B cell (primary cell): ENCODE measurements around the gene ZRSR2. TPM values are rescaled to one million over a fixed set of nuclear protein-coding genes. Genes with fewer than 3 reads are reported as not detected.

Experiments
- ATAC-seq: fragments of 200-7000 bp; cut with Tn5 transposase; one replicate; pipeline ENCODE4 v1.10.0; 2021; ENCODE audit warnings: low read depth, mild to moderate bottlenecking, moderate number of reproducible peaks, moderate library complexity
- CTCF ChIA-PET: fragments of 350-600 bp; sonication (Branson Sonifier 250); formaldehyde crosslinking; loops from one replicate; lab custom pipeline; 2021; ENCODE audit warnings: antibody characterized with exemption, inconsistent platforms; lab: Charles Lee
- POLR2A ChIA-PET: fragments of 350-600 bp; sonication (Branson Sonifier 250); formaldehyde crosslinking; loops from one replicate; lab custom pipeline; 2021; ENCODE audit warnings: antibody characterized with exemption; lab: Charles Lee
- DNase-seq: peaks from one replicate; pipeline ENCODE4 v3.0.0; 2013
- H2AFZ ChIP-seq: 2 replicates; pipeline ENCODE4 v1.6.1; 2012; ENCODE audit warnings: mild to moderate bottlenecking, low read depth, low read length; ENCODE audit not compliant: insufficient read depth, poor library complexity, severe bottlenecking
- H3K27ac ChIP-seq, 2 donors: 1 replicate in 1 of 2; 2 replicates in 1 of 2; pipeline ENCODE4 v1.5.1; 2012 to 2013; ENCODE audit warnings: low read length in 2 of 2, mild to moderate bottlenecking in 2 of 2, moderate library complexity in 1 of 2
- H3K27me3 ChIP-seq, 4 experiments: fragments of 200-600 bp in 1 of 4; sonication (generic) in 1 of 4; replicated peaks in 1 of 4; 1 replicate in 2 of 4; 2 replicates in 2 of 4; pipeline versions ENCODE4 v1.6.1 to v1.7.0; 2013 to 2016; ENCODE audit warnings: low read length in 3 of 4, mild to moderate bottlenecking in 2 of 4, mixed read lengths in 1 of 4, moderate library complexity in 1 of 4; ENCODE audit not compliant: insufficient read depth in 4 of 4, control insufficient read depth in 3 of 4; ENCODE audit errors: control extremely low read depth in 1 of 4
- H3K36me3 ChIP-seq, 2 experiments: replicated peaks in 1 of 2; 1 replicate in 1 of 2; 2 replicates in 1 of 2; pipeline versions ENCODE4 v1.6.1 to v1.7.1; 2013; ENCODE audit warnings: low read length in 1 of 2; ENCODE audit not compliant: insufficient read depth in 2 of 2, control insufficient read depth in 1 of 2; ENCODE audit errors: control extremely low read depth in 1 of 2, extremely low read depth in 1 of 2
- H3K4me1 ChIP-seq, 2 donors: fragments of 200-600 bp in 1 of 2; sonication (generic) in 1 of 2; 1 replicate in 1 of 2; 2 replicates in 1 of 2; pipeline versions ENCODE4 v1.5.1 to v1.6.1; 2013 to 2017; ENCODE audit warnings: low read length in 2 of 2; ENCODE audit not compliant: control insufficient read depth in 2 of 2, insufficient read depth in 2 of 2
- H3K4me2 ChIP-seq: replicated peaks from 2 replicates; pipeline ENCODE3; 2012; ENCODE audit warnings: mild to moderate bottlenecking, low read depth, low read length; ENCODE audit not compliant: poor library complexity, severe bottlenecking
- H3K4me3 ChIP-seq, 5 experiments: fragments of 200-600 bp in 1 of 5; sonication (generic) in 1 of 5; 1 replicate in 3 of 5; 2 replicates in 2 of 5; pipeline versions ENCODE4 v1.5.1 to v1.7.0; 2011 to 2016; ENCODE audit warnings: low read length in 4 of 5, mild to moderate bottlenecking in 4 of 5, low read depth in 2 of 5, control low read depth in 1 of 5, moderate library complexity in 1 of 5; ENCODE audit not compliant: insufficient read depth in 1 of 5; ENCODE audit errors: control extremely low read depth in 1 of 5, extremely low read depth in 1 of 5
- H3K79me2 ChIP-seq: fragments of 200-600 bp; sonication (generic); one replicate; pipeline ENCODE4 v1.6.0; 2016; ENCODE audit warnings: low read length; ENCODE audit not compliant: control insufficient read depth, insufficient read depth
- H3K9ac ChIP-seq: fragments of 200-600 bp; sonication (generic); 2 replicates; pipeline ENCODE4 v1.6.1; 2017; ENCODE audit warnings: mild to moderate bottlenecking, low read length, moderate library complexity
- H3K9me3 ChIP-seq, 3 donors: one replicate each; pipeline versions ENCODE4 v1.6.1 to v1.7.1; 2013; ENCODE audit warnings: low read length in 2 of 3; ENCODE audit not compliant: control insufficient read depth in 2 of 3, insufficient read depth in 1 of 3; ENCODE audit errors: control extremely low read depth in 1 of 3
- H4K20me1 ChIP-seq: 2 replicates; pipeline ENCODE4 v1.6.0; 2012; ENCODE audit warnings: mild to moderate bottlenecking, low read length; ENCODE audit not compliant: insufficient read depth, control insufficient read depth, poor library complexity, severe bottlenecking
- H3K27ac Mint-ChIP-seq: one replicate; pipeline ENCODE4 v1.8.0; 2021; ENCODE audit warnings: mixed read lengths
- H3K27me3 Mint-ChIP-seq: one replicate; pipeline ENCODE4 v1.8.0; 2021; ENCODE audit warnings: mixed read lengths
- H3K4me1 Mint-ChIP-seq: one replicate; pipeline ENCODE4 v1.8.0; 2021; ENCODE audit warnings: mixed read lengths
- H3K4me3 Mint-ChIP-seq: one replicate; pipeline ENCODE4 v1.8.0; 2021; ENCODE audit warnings: mixed read lengths
- H3K9me3 Mint-ChIP-seq: one replicate; pipeline ENCODE4 v1.8.0; 2022; ENCODE audit warnings: mixed read lengths; ENCODE audit not compliant: insufficient read depth
- CTCF ChIP-seq: fragments of 200-600 bp; IDR thresholded peaks from one replicate; pipeline ENCODE4 v1.8.0; 2022; ENCODE audit warnings: antibody characterized with exemption, mild to moderate bottlenecking
- EZH2 ChIP-seq: IDR thresholded peaks from 2 replicates; pipeline ENCODE4 v1.6.1; 2012; ENCODE audit warnings: borderline replicate concordance, low read depth, mild to moderate bottlenecking, moderate library complexity, low read length; ENCODE audit not compliant: insufficient read depth, poor library complexity, severe bottlenecking
- WGBS: methylation state at CpG from one replicate; pipeline ENCODE4 v1.1.5; 2013; ENCODE audit warnings: missing lambda C conversion rate; ENCODE audit not compliant: insufficient coverage; 5-methylcytosine and 5-hydroxymethylcytosine counted together
- intact Hi-C: fragments of 100-400 bp; cut with micrococcal nuclease; formaldehyde crosslinking; loops from one replicate; pipeline ENCODE4 v1.10.0; 2022
- polyA plus RNA-seq: library from polyadenylated mRNA; depleted of rRNA; stranded (reverse); fragments of >200 nt; gene quantifications from 2 replicates; pipeline ENCODE4 v1.2.3, GENCODE V29; 2012
- total RNA-seq, 2 donors: library from RNA; stranded (reverse); fragments of 120-200 nt in 1 of 2; gene quantifications; 1 replicate in 1 of 2; 2 replicates in 1 of 2; pipeline versions ENCODE4 v1.2.3 to v1.2.4, GENCODE V29; 2013 to 2022

ZRSR2 gene
- total and polyA plus RNA-seq, 2 donors (not counting 1 experiment from before 2014, with no cell fraction given): 27.8 to 28.6 TPM

- ChIA-PET POLR2A (interaction anchor here (1.0 to 1.5 kb wide), 7 partner anchors 48 to 118 kb away, joined by 3 to 13 read pairs (median 4); partner anchors contain the start of gene CA5B), CTCF (interaction anchor here (0.7 to 1.6 kb wide), 7 partner anchors 47 to 265 kb away, joined by 3 to 5 read pairs (median 4); no protein-coding TSS in a partner anchor)
- Mint-ChIP-seq H3K27ac (peak overlapping the region; percentile 99), H3K4me3 (peak overlapping the region; percentile 97), H3K27me3 (no peaks in the 10 kb centered on the region), H3K4me1 (peaks cover 30% of the 10 kb centered on the region), H3K9me3 (no peaks in the 10 kb centered on the region)
- no peaks in the 10 kb centered on the region for H3K27me3 ChIP-seq
- 0% methylated on average over 6 of the region's 16 CpGs for WGBS
- peak overlapping the region; percentile 80 for H3K9ac ChIP-seq
- peak overlapping the region; percentile 84 for H2AFZ ChIP-seq
- H3K79me2 ChIP-seq: peaks cover 18% of the 10 kb centered on the region
- ATAC-seq (no peak), DNase-seq (peak; percentile 40)
- peaks cover 18 to 25% of the 10 kb centered on the region in 2 donors for H3K4me1 ChIP-seq
- H3K4me3 ChIP-seq: peak overlapping the region; percentile 66 to 79 (median 78)
- no peaks in the 10 kb centered on the region for H4K20me1 ChIP-seq
- peak overlapping the region; percentile 90 for H3K4me2 ChIP-seq
- peaks cover 0 to 4% of the 10 kb centered on the region in 2 experiments for H3K36me3 ChIP-seq
- peak overlapping the region; percentile 94 to 97 for H3K27ac ChIP-seq
- intact Hi-C loops: loop anchor here (1.0 to 10.0 kb wide), 7 partner anchors 48 to 981 kb away; partner anchors contain the start of genes CA5B, FANCB, MOSPD2 and PIGA
- TF ChIP-seq CTCF (no peak), EZH2 (no peak)
- no peaks in the 10 kb centered on the region for H3K9me3 ChIP-seq
These were observed 65.4 kb downstream of the ZRSR2 start for GRCh38 chrX:15855568-15856221.

GRCh38 chrX:15856222-15856587 lies 65.9 kb downstream of the ZRSR2 start:
- H3K4me1 ChIP-seq: peaks cover 18 to 25% of the 10 kb centered on the region in 2 donors
- Mint-ChIP-seq H3K4me3 (peak overlapping the region; percentile 97), H3K9me3 (no peaks in the 10 kb centered on the region), H3K4me1 (peaks cover 26% of the 10 kb centered on the region), H3K27me3 (no peaks in the 10 kb centered on the region), H3K27ac (peak overlapping the region; percentile 99)
- no peaks in the 10 kb centered on the region for H3K27me3 ChIP-seq
- intact Hi-C loops: loop anchor here (1.0 to 10.0 kb wide), 3 partner anchors 47 to 981 kb away; partner anchors contain the start of genes FANCB, MOSPD2 and TXLNG
- H3K9me3 ChIP-seq: no peaks in the 10 kb centered on the region
- H3K27ac ChIP-seq: peak overlapping the region; percentile 94 to 97
- ATAC-seq (no peak), DNase-seq (peak; percentile 40)
- H3K4me3 ChIP-seq: peak overlapping the region in 3 of 5 experiments; percentile 78 to 79 (median 78)
- H2AFZ ChIP-seq: peak overlapping the region; percentile 84
- CTCF ChIA-PET: interaction anchor here (0.7 to 0.9 kb wide), 2 partner anchors 96 to 116 kb away, joined by 3 to 4 read pairs; no protein-coding TSS in a partner anchor
- no peak for TF ChIP-seq EZH2
- no peak for TF ChIP-seq CTCF
- peak overlapping the region; percentile 80 for H3K9ac ChIP-seq
- H4K20me1 ChIP-seq: no peaks in the 10 kb centered on the region
- no CpG with 5 or more reads among the region's 4 CpGs for WGBS
- H3K36me3 ChIP-seq: peaks cover 0 to 3% of the 10 kb centered on the region in 2 experiments
- POLR2A ChIA-PET: no interaction called here
- peak overlapping the region; percentile 90 for H3K4me2 ChIP-seq
- peaks cover 18% of the 10 kb centered on the region for H3K79me2 ChIP-seq
